ENCODE measurements around the gene STX8.

STX8 gene

GRCh38 chr17:9256751-9257629 lies 318.6 kb downstream of the STX8 start:
- no peak for DNase-seq

GRCh38 chr17:9256361-9256750 lies 319.3 kb downstream of the STX8 start:
- no peak for DNase-seq

GRCh38 chr17:9255833-9256232 lies 319.8 kb downstream of the STX8 start:
- DNase-seq, result no peak

GRCh38 chr17:9254841-9255240 lies 320.8 kb downstream of the STX8 start:
- DNase-seq, result no peak

GRCh38 chr17:9253308-9253707 lies 322.3 kb downstream of the STX8 start:
- DNase-seq, result no peak

GRCh38 chr17:9251273-9251672 lies 324.3 kb downstream of the STX8 start:
- DNase-seq, result no peak

- no peak for DNase-seq
These were observed 326.2 kb downstream of the STX8 start for GRCh38 chr17:9249245-9249953.

- no peak for DNase-seq
These were observed 328.1 kb downstream of the STX8 start for GRCh38 chr17:9247401-9247938.

GRCh38 chr17:9244066-9245052 lies 331.3 kb downstream of the STX8 start:
- DNase-seq, result no peak

GRCh38 chr17:9242983-9243382 lies 332.6 kb downstream of the STX8 start:
- DNase-seq, result no peak

- no peak for DNase-seq
These were observed 333.1 kb downstream of the STX8 start for GRCh38 chr17:9242497-9242881.

- no peak for DNase-seq
These were observed 333.7 kb downstream of the STX8 start for GRCh38 chr17:9241774-9242496.

- DNase-seq, result no peak
These were observed 334.3 kb downstream of the STX8 start for GRCh38 chr17:9241371-9241712.

- DNase-seq, result no peak
These were observed 334.8 kb downstream of the STX8 start for GRCh38 chr17:9240659-9241370.

- peak; percentile 57 for DNase-seq
These were observed 335.6 kb downstream of the STX8 start for GRCh38 chr17:9239793-9240658.

GRCh38 chr17:9239246-9239792 lies 336.3 kb downstream of the STX8 start:
- DNase-seq, result no peak

- DNase-seq, result no peak
These were observed 337.0 kb downstream of the STX8 start for GRCh38 chr17:9238340-9239245.

- no peak for DNase-seq
These were observed 337.8 kb downstream of the STX8 start for GRCh38 chr17:9237661-9238301.

GRCh38 chr17:9237053-9237410 lies 338.6 kb downstream of the STX8 start:
- no peak for DNase-seq

Data from T-helper 9 cell (primary cell).